8988T (cell line): ENCODE results near the gene ASZ1.

Experiments used
- DNase-seq: peaks from one replicate; pipeline ENCODE4 v3.0.0; 2011

Gene ASZ1

GRCh38 chr7:117401293-117402002 is 25.8 kb downstream of the ASZ1 start:
- DNase-seq, result no peak

- no peak for DNase-seq
Observed at GRCh38 chr7:117399820-117400422, 27.4 kb downstream of the ASZ1 start.

- DNase-seq, result no peak
Observed at GRCh38 chr7:117395743-117396142, 31.6 kb downstream of the ASZ1 start.

- DNase-seq, result no peak
Observed at GRCh38 chr7:117393781-117394180, 33.5 kb downstream of the ASZ1 start.

GRCh38 chr7:117389871-117390270 is 37.4 kb downstream of the ASZ1 start:
- no peak for DNase-seq

GRCh38 chr7:117386110-117386706 is 41.1 kb downstream of the ASZ1 start:
- no peak for DNase-seq

GRCh38 chr7:117385363-117386109 is 41.8 kb downstream of the ASZ1 start:
- no peak for DNase-seq

GRCh38 chr7:117384688-117385362 is 42.5 kb downstream of the ASZ1 start:
- DNase-seq, result no peak

GRCh38 chr7:117383483-117384189 is 43.7 kb downstream of the ASZ1 start:
- no peak for DNase-seq

GRCh38 chr7:117383046-117383445 is 44.2 kb downstream of the ASZ1 start:
- DNase-seq, result no peak

GRCh38 chr7:117381362-117381761 is 45.9 kb downstream of the ASZ1 start:
- no peak for DNase-seq

GRCh38 chr7:117375380-117375779 is 51.9 kb downstream of the ASZ1 start:
- no peak for DNase-seq

GRCh38 chr7:117372073-117372472 is 55.2 kb downstream of the ASZ1 start:
- DNase-seq, result no peak

GRCh38 chr7:117364339-117365080 is 62.8 kb downstream of the ASZ1 start:
- no peak for DNase-seq

- no peak for DNase-seq
Observed at GRCh38 chr7:117362294-117362888, 64.9 kb downstream of the ASZ1 start.

GRCh38 chr7:117350027-117350426 is 77.3 kb downstream of the ASZ1 start:
- DNase-seq, result no peak

GRCh38 chr7:117349570-117349969 is 77.7 kb downstream of the ASZ1 start:
- DNase-seq, result no peak

GRCh38 chr7:117347962-117348672 is 79.2 kb downstream of the ASZ1 start:
- no peak for DNase-seq

GRCh38 chr7:117347480-117347879 is 79.8 kb downstream of the ASZ1 start:
- no peak for DNase-seq

- DNase-seq, result no peak
Observed at GRCh38 chr7:117346161-117346560, 81.1 kb downstream of the ASZ1 start.

GRCh38 chr7:117338020-117338419 is 89.3 kb downstream of the ASZ1 start:
- DNase-seq, result no peak
